HepG2 (cell line): Measurements from ENCODE around the gene TALDO1. TPM values are rescaled to one million over a fixed set of nuclear protein-coding genes. Genes with fewer than 3 reads are reported as not detected.

Experiments used
- CCDC6 ChIP-seq: sonication (generic); formaldehyde crosslinking; IDR thresholded peaks from 2 replicates; pipeline ENCODE4 v1.8.1; 2022; ENCODE audit warnings: mild to moderate bottlenecking, missing genetic modification reagents, moderate library complexity
- CHD2 ChIP-seq: IDR thresholded peaks from 2 replicates; pipeline ENCODE4 v1.6.1; 2011; ENCODE audit warnings: low read depth, low read length, improper control_type of control experiment
- KDM5A ChIP-seq: fragments of 200-600 bp; sonication (generic); IDR thresholded peaks from 2 replicates; pipeline ENCODE4 v1.7.0; 2018; ENCODE audit warnings: antibody characterized with exemption, mild to moderate bottlenecking, low read length, borderline replicate concordance
- KLF15 ChIP-seq: sonication (generic); formaldehyde crosslinking; IDR thresholded peaks from 2 replicates; pipeline ENCODE4 v1.8.1; 2023; ENCODE audit warnings: borderline replicate concordance, mild to moderate bottlenecking, inconsistent platforms, missing genetic modification reagents, mixed read lengths
- NRL ChIP-seq: sonication (generic); formaldehyde crosslinking; IDR thresholded peaks from 2 replicates; pipeline ENCODE4 v1.5.0; 2020; ENCODE audit warnings: missing genetic modification reagents, mild to moderate bottlenecking, moderate library complexity, borderline replicate concordance
- ZFP36L1 ChIP-seq: sonication (generic); formaldehyde crosslinking; IDR thresholded peaks from 2 replicates; pipeline ENCODE4 v1.8.0; 2022; ENCODE audit warnings: mild to moderate bottlenecking, missing genetic modification reagents, moderate library complexity
- ZNF263 ChIP-seq: sonication (generic); formaldehyde crosslinking; IDR thresholded peaks from 2 replicates; pipeline ENCODE4 v1.4.0; 2020; ENCODE audit warnings: missing genetic modification reagents
- ZNF501 ChIP-seq: sonication (generic); formaldehyde crosslinking; IDR thresholded peaks from 2 replicates; pipeline ENCODE4 v1.5.1; 2020; ENCODE audit warnings: mild to moderate bottlenecking, moderate library complexity, missing genetic modification reagents
- ZNF670 ChIP-seq: sonication (generic); formaldehyde crosslinking; IDR thresholded peaks from 2 replicates; pipeline ENCODE4 v1.8.0; 2022; ENCODE audit warnings: mild to moderate bottlenecking, missing genetic modification reagents, borderline replicate concordance
- ZNF709 ChIP-seq: sonication (generic); formaldehyde crosslinking; IDR thresholded peaks from 2 replicates; pipeline ENCODE4 v1.5.0; 2020; ENCODE audit warnings: mild to moderate bottlenecking, missing genetic modification reagents
- polyA plus RNA-seq, 8 experiments: library from polyadenylated mRNA; depleted of rRNA in 3 of 8; stranded (reverse) in 7 of 8; unstranded in 1 of 8; fragments of >200 nt; fragmentation: Illumina TruSeq in 4 of 8; extraction: Trizol in 4 of 8; gene quantifications; 2 replicates each; pipeline versions ENCODE4 v1.2.1 to v1.2.3, GENCODE V29; 2011 to 2016; ENCODE audit warnings: low read depth in 4 of 8, missing spikeins in 1 of 8, mixed read lengths in 1 of 8; ENCODE audit not compliant: insufficient read depth in 1 of 8
- total RNA-seq, 5 experiments: library from RNA; depleted of rRNA; stranded (reverse); fragments of >200 nt; fragmentation: Illumina TruSeq; extraction: Trizol; gene quantifications; 2 replicates each; pipeline ENCODE4 v1.2.3, GENCODE V29; 2016; ENCODE audit warnings: low read depth in 1 of 5
- TF ChIP-seq, protein P1 (sequence below): IDR thresholded peaks from 2 replicates; pipeline ENCODE4 v1.6.1; 2016; ENCODE audit warnings: low read depth
- TF ChIP-seq, protein P2 (sequence below): sonication (generic); formaldehyde crosslinking; IDR thresholded peaks from 2 replicates; pipeline ENCODE4 v1.5.0; 2020; ENCODE audit warnings: mild to moderate bottlenecking, missing genetic modification reagents, borderline replicate concordance
- TF ChIP-seq, protein P3 (sequence below): sonication (generic); formaldehyde crosslinking; IDR thresholded peaks from 2 replicates; pipeline ENCODE4 v1.4.0; 2020; ENCODE audit warnings: missing genetic modification reagents, low read depth, mild to moderate bottlenecking, borderline replicate concordance
- TF ChIP-seq, protein P4 (sequence below): sonication (generic); formaldehyde crosslinking; IDR thresholded peaks from 2 replicates; pipeline ENCODE4 v1.5.1; 2020; ENCODE audit warnings: missing genetic modification reagents, mild to moderate bottlenecking, borderline replicate concordance

TALDO1 gene
- total and polyA plus RNA-seq, 2 of the 13 experiments (the other 11 are each of a cell fraction or from before 2014, with no cell fraction given) = 107 to 240 TPM

- TF ChIP-seq, protein P1, sequence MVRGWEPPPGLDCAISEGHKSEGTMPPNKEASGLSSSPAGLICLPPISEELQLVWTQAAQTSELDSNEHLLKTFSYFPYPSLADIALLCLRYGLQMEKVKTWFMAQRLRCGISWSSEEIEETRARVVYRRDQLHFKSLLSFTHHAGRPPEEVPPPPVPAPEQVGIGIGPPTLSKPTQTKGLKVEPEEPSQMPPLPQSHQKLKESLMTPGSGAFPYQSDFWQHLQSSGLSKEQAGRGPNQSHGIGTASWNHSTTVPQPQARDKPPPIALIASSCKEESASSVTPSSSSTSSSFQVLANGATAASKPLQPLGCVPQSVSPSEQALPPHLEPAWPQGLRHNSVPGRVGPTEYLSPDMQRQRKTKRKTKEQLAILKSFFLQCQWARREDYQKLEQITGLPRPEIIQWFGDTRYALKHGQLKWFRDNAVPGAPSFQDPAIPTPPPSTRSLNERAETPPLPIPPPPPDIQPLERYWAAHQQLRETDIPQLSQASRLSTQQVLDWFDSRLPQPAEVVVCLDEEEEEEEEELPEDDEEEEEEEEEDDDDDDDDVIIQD = no peak
- TF ChIP-seq KDM5A (peak; percentile 81), ZNF263 (CRISPR knock-in tag) (no peak; the same call in 1 of the 2 replicates), ZFP36L1 (CRISPR knock-in tag) (peak; percentile 64; the same call in 1 of the 2 replicates), KLF15 (CRISPR knock-in tag) (peak; percentile 57; the same call in 1 of the 2 replicates), ZNF501 (CRISPR knock-in tag) (peak; percentile 93), NRL (CRISPR knock-in tag) (peak; percentile 80), CHD2 (peak; percentile 65; the same call in 1 of the 2 replicates), CCDC6 (CRISPR knock-in tag) (peak; percentile 82), ZNF670 (CRISPR knock-in tag) (peak; percentile 94; the same call in 1 of the 2 replicates), ZNF709 (CRISPR knock-in tag) (peak; percentile 80)
- TF ChIP-seq, protein P2, sequence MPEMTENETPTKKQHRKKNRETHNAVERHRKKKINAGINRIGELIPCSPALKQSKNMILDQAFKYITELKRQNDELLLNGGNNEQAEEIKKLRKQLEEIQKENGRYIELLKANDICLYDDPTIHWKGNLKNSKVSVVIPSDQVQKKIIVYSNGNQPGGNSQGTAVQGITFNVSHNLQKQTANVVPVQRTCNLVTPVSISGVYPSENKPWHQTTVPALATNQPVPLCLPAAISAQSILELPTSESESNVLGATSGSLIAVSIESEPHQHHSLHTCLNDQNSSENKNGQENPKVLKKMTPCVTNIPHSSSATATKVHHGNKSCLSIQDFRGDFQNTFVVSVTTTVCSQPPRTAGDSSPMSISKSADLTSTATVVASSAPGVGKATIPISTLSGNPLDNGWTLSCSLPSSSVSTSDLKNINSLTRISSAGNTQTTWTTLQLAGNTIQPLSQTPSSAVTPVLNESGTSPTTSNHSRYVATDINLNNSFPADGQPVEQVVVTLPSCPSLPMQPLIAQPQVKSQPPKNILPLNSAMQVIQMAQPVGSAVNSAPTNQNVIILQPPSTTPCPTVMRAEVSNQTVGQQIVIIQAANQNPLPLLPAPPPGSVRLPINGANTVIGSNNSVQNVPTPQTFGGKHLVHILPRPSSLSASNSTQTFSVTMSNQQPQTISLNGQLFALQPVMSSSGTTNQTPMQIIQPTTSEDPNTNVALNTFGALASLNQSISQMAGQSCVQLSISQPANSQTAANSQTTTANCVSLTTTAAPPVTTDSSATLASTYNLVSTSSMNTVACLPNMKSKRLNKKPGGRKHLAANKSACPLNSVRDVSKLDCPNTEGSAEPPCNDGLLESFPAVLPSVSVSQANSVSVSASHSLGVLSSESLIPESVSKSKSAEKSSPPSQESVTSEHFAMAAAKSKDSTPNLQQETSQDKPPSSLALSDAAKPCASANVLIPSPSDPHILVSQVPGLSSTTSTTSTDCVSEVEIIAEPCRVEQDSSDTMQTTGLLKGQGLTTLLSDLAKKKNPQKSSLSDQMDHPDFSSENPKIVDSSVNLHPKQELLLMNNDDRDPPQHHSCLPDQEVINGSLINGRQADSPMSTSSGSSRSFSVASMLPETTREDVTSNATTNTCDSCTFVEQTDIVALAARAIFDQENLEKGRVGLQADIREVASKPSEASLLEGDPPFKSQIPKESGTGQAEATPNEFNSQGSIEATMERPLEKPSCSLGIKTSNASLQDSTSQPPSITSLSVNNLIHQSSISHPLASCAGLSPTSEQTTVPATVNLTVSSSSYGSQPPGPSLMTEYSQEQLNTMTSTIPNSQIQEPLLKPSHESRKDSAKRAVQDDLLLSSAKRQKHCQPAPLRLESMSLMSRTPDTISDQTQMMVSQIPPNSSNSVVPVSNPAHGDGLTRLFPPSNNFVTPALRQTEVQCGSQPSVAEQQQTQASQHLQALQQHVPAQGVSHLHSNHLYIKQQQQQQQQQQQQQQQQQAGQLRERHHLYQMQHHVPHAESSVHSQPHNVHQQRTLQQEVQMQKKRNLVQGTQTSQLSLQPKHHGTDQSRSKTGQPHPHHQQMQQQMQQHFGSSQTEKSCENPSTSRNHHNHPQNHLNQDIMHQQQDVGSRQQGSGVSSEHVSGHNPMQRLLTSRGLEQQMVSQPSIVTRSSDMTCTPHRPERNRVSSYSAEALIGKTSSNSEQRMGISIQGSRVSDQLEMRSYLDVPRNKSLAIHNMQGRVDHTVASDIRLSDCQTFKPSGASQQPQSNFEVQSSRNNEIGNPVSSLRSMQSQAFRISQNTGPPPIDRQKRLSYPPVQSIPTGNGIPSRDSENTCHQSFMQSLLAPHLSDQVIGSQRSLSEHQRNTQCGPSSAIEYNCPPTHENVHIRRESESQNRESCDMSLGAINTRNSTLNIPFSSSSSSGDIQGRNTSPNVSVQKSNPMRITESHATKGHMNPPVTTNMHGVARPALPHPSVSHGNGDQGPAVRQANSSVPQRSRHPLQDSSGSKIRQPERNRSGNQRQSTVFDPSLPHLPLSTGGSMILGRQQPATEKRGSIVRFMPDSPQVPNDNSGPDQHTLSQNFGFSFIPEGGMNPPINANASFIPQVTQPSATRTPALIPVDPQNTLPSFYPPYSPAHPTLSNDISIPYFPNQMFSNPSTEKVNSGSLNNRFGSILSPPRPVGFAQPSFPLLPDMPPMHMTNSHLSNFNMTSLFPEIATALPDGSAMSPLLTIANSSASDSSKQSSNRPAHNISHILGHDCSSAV = no peak
- TF ChIP-seq, protein P3, sequence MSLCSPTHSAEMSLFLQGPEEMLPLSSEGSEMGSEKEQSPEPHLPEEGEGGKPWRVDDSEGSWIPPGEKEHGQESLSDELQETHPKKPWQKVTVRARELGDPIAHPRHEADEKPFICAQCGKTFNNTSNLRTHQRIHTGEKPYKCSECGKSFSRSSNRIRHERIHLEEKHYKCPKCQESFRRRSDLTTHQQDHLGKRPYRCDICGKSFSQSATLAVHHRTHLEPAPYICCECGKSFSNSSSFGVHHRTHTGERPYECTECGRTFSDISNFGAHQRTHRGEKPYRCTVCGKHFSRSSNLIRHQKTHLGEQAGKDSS (CRISPR knock-in tag) = peak; percentile 22; the same call in 1 of the 2 replicates
- TF ChIP-seq, protein P4, sequence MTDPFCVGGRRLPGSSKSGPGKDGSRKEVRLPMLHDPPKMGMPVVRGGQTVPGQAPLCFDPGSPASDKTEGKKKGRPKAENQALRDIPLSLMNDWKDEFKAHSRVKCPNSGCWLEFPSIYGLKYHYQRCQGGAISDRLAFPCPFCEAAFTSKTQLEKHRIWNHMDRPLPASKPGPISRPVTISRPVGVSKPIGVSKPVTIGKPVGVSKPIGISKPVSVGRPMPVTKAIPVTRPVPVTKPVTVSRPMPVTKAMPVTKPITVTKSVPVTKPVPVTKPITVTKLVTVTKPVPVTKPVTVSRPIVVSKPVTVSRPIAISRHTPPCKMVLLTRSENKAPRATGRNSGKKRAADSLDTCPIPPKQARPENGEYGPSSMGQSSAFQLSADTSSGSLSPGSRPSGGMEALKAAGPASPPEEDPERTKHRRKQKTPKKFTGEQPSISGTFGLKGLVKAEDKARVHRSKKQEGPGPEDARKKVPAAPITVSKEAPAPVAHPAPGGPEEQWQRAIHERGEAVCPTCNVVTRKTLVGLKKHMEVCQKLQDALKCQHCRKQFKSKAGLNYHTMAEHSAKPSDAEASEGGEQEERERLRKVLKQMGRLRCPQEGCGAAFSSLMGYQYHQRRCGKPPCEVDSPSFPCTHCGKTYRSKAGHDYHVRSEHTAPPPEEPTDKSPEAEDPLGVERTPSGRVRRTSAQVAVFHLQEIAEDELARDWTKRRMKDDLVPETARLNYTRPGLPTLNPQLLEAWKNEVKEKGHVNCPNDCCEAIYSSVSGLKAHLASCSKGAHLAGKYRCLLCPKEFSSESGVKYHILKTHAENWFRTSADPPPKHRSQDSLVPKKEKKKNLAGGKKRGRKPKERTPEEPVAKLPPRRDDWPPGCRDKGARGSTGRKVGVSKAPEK (CRISPR knock-in tag) = no peak
Measured at GRCh38 chr11:809287-810039, 62.2 kb downstream of the TALDO1 start, which contains the start of gene RPLP2 (continued).
